Brain microvascular endothelial cell (primary cell): ENCODE data around the gene DERL3.

Source experiments
- DNase-seq: peaks from one replicate; pipeline ENCODE4 v3.0.0-alpha.2; 2020
- H3K27ac ChIP-seq: fragments of 250-450 bp; sonication (Bioruptor Pico); 2 replicates; pipeline ENCODE4 v1.5.1; 2020; ENCODE audit warnings: mild to moderate bottlenecking, moderate library complexity
- H3K27me3 ChIP-seq: fragments of 250-450 bp; sonication (Bioruptor Pico); replicated peaks from 2 replicates; pipeline ENCODE4 v1.5.1; 2020; ENCODE audit warnings: mild to moderate bottlenecking
- H3K36me3 ChIP-seq: fragments of 250-450 bp; sonication (Bioruptor Pico); replicated peaks from 2 replicates; pipeline ENCODE4 v1.5.1; 2020; ENCODE audit warnings: mild to moderate bottlenecking
- H3K4me3 ChIP-seq: 2 replicates; pipeline ENCODE4 v1.5.1; 2011; ENCODE audit warnings: low read depth, mild to moderate bottlenecking, control low read depth, low read length, moderate library complexity
- CTCF ChIP-seq: IDR thresholded peaks from 2 replicates; pipeline ENCODE4 v1.5.1; 2011; ENCODE audit warnings: low read depth, mild to moderate bottlenecking, moderate library complexity, low read length, control low read depth, inconsistent platforms; ENCODE audit errors: missing control alignments
- in situ Hi-C: cut with HindIII; loops from 2 replicates; pipeline ENCODE4 v1.10.0; 2017; ENCODE audit warnings: low sequenced_read_pairs, low pct_ligation_motif_present

Gene DERL3

GRCh38 chr22:23790819-23791737 lies 47.7 kb downstream of the DERL3 start:
- DNase-seq = no peak
- no peak overlapping the region for H3K27ac ChIP-seq
- H3K27me3 ChIP-seq = no peaks in the 10 kb centered on the region
- no peak for TF ChIP-seq CTCF
- in situ Hi-C loops = no loop called here
- H3K36me3 ChIP-seq = peaks cover 26% of the 10 kb centered on the region
- H3K4me3 ChIP-seq = no peak overlapping the region

- Histone ChIP-seq H3K4me3 (no peak overlapping the region), H3K36me3 (peaks cover 17% of the 10 kb centered on the region), H3K27ac (no peak overlapping the region), H3K27me3 (no peaks in the 10 kb centered on the region)
- peak; percentile 26 for TF ChIP-seq CTCF
- no peak for DNase-seq
- in situ Hi-C loops = no loop called here
Measured at GRCh38 chr22:23789638-23790037, 49.2 kb downstream of the DERL3 start.

GRCh38 chr22:23789121-23789520 lies 49.7 kb downstream of the DERL3 start:
- no peak for TF ChIP-seq CTCF
- in situ Hi-C loops = no loop called here
- DNase-seq = no peak
- Histone ChIP-seq H3K27ac (no peak overlapping the region), H3K4me3 (no peak overlapping the region), H3K36me3 (peaks cover 12% of the 10 kb centered on the region), H3K27me3 (no peaks in the 10 kb centered on the region)

GRCh38 chr22:23787910-23788309 lies 50.9 kb downstream of the DERL3 start:
- H3K27ac ChIP-seq = no peak overlapping the region
- in situ Hi-C loops = no loop called here
- no peaks in the 10 kb centered on the region for H3K27me3 ChIP-seq
- peak overlapping the region; percentile 89 for H3K4me3 ChIP-seq
- H3K36me3 ChIP-seq = peaks cover 3% of the 10 kb centered on the region
- no peak for TF ChIP-seq CTCF
- DNase-seq = no peak

- in situ Hi-C loops = no loop called here
- H3K36me3 ChIP-seq = peaks cover 3% of the 10 kb centered on the region
- peak overlapping the region; percentile 94 for H3K27ac ChIP-seq
- DNase-seq = no peak
- no peak for TF ChIP-seq CTCF
- H3K4me3 ChIP-seq = peak overlapping the region; percentile 89
- no peaks in the 10 kb centered on the region for H3K27me3 ChIP-seq
Measured at GRCh38 chr22:23787600-23787896, 51.3 kb downstream of the DERL3 start.
